HG02981 (cell line): Measurements from ENCODE around the gene DZANK1.
A peak's percentile ranks its signal among the peaks of the same experiment; 100 is the strongest.
"Not testable (repeated sequence)": the region's sequence is repeated elsewhere in the genome, so short reads cannot be mapped to it uniquely, and the experiment has no call there.

ENCODE experiments used
- ATAC-seq: cut with Tn5 transposase; IDR thresholded peaks from one replicate; pipeline ENCODE4 v1.9.1; 2021; ENCODE audit warnings: mild to moderate bottlenecking, moderate library complexity; ENCODE audit not compliant: unreplicated experiment

DZANK1 gene

GRCh38 chr20:18466894-18467730, at the start of gene DZANK1, which contains the start of gene POLR3F:
TSS of gene DZANK1 (minus strand) at chr20:18467030. CDS start at chr20:18465358, 1,672 bp downstream.
TSS of gene POLR3F (plus strand) at chr20:18467390. CDS start at chr20:18467507, 117 bp downstream.
- peak; percentile 94 for ATAC-seq

GRCh38 chr20:18515973-18516372, 49.1 kb upstream of the DZANK1 start:
- ATAC-seq = no peak

DNA sequence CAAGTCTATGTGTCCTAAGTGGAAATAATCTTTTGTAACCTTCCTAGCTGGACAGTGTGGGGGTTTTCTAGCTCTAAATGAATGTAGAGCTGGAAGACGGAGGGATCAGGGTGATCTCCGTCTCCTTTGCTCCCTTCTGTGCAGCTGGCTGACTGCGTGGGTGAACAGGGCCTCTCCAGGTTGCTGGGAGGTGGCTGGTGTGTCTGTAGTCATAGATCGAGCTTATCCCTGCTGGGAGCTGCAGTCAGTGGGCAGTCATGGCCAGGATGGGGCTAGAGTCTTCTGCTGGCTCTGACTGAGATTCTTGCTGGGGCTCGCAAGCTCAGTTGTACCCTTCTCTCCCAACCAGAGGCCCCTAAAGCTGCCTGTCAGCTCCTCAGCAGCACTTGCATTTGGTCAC, 47.3 kb upstream of the DZANK1 start:
- ATAC-seq = no peak

- no peak for ATAC-seq
Observed at GRCh38 chr20:18513208-18513607, 46.4 kb upstream of the DZANK1 start.

DNA sequence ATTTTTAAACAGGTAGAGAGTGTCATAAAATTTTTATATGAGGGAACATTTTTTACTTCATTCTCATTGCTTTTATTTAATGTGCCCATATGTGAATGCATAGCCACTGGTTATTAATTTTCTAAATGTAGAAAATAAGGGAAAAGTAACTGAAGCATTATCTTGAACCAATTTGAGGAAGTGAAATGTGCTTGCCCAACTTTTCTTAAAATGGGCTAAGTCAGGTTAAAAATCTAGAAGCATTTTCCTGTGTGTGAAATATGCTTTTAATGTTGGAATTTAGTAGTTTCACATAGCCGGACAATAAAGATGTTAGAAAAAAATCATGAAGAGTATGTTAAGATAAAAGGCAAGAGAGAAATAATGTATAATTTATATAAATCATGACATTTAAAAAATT, 44.7 kb upstream of the DZANK1 start:
- no peak for ATAC-seq

- peak; percentile 93 for ATAC-seq
Observed at GRCh38 chr20:18507218-18508191, 40.7 kb upstream of the DZANK1 start, which contains the start of gene SEC23B. TSS of gene SEC23B (plus strand) at chr20:18507940. CDS start at chr20:18510836, 2,896 bp downstream.

DNA sequence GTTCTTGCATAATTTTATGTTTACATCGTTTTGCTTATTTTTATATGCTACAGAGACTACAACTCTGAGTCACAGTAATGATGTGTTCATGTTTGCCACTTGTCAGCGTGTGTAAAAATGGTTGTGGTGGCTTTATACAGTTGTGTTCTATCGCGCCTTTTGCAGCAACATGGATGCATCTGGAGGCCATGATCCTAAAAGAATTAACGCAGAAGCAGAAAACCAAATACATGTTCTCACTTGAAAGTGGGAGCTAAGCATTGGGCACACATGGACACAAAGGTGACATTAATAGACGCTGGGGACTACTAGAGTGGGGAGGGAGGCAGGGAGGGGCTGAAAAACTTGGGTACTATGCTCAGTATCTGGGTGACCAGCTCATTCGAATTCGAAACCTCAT, 39.9 kb upstream of the DZANK1 start:
- no peak for ATAC-seq

DNA sequence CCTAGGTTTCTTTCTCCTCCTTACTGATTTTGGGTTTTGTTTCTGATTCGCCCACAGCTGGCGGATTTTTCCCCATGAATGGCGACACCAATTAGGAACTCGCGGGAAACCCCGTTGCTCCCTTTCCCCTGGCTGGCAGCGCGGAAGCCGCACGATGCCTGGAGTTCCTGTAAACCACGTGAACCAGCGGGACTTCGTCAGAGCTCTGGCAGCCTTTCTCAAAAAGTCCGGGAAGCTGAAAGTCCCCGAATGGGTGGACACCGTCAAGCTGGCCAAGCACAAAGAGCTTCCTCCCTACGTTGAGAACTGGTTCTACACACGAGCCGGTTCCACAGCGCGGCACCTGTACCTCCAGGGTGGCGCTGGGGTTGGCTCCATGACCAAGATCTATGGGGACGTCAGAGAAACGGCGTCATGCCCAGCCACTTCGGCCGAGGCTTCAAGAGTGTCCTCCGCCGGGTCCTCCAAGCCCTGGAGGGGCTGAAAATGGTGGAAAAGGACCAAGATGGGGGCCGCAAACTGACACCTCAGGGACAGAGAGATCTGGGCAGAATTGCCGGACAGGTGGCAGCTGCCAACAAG, 37.7 kb upstream of the DZANK1 start:
- no peak for ATAC-seq

GRCh38 chr20:18501672-18502071, 34.8 kb upstream of the DZANK1 start:
- ATAC-seq = not testable (repeated sequence)

GRCh38 chr20:18497603-18498002, 30.8 kb upstream of the DZANK1 start:
- no peak for ATAC-seq

- peak; percentile 99 for ATAC-seq
Observed at GRCh38 chr20:18496740-18497592, 30.1 kb upstream of the DZANK1 start, which contains the start of gene RBBP9. TSS of gene RBBP9 (minus strand) at chr20:18497225. CDS start at chr20:18497167, 58 bp downstream.

DNA sequence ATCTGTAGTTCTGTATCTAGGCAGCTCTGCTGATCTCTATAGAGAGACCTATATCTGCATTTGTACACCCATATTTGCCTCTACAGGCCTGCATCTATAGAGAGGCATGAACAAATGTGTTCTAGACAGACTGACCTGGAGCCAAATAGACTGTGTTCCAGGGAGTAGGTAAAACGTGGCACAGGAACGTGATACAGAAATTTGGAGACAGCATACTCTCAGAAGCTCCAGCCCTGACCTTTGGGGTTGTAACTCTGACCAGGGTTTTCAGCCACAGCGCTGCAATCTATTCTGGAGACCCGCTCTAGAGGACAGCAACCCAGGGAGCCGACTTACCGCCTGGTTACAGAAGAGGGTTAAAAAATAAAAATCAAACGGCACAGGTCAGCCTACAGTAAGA, 29.2 kb upstream of the DZANK1 start:
- no peak for ATAC-seq

DNA sequence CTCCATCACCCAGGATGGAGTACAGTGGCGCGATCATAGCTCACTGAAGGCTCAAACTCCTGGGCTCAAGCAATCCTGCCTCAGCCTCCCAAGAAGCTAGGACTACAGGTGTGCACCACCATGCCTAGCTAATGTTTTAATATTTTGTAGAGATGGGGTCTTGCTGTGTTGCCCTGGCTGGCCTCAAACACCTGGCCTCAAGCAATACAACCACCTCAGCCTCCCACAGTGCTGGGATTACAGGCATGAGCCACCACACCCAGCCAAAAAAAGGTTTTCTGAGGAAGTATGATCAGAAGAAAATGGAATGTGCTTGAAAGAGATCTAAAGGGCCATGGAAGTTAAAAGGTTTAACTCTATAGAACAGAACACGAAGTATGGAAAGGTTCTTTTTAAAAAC, 21.5 kb upstream of the DZANK1 start:
- no peak for ATAC-seq

- no peak for ATAC-seq
Observed at GRCh38 chr20:18481596-18481995, 14.8 kb upstream of the DZANK1 start.

DNA sequence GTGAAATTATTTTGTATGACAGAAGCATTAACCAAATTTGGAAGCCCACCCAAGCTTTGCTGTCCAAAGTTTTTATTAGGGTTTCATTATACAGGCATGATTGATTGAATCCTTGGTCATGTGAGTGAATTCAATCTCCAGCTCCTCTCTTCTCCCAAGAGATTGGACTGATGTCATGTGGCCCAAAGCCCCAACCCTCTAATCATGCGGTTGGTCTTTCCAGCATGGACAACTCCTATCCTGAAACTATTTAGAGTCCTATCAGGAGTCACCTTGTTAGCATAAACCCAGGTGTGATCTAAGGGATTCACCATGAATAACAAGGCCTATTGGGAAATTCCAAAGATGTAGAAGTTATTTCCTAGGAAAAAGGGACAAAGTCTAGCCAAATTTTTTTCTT, 11.0 kb upstream of the DZANK1 start:
- no peak for ATAC-seq

- no peak for ATAC-seq
Observed at GRCh38 chr20:18477218-18477617, 10.4 kb upstream of the DZANK1 start.

DNA sequence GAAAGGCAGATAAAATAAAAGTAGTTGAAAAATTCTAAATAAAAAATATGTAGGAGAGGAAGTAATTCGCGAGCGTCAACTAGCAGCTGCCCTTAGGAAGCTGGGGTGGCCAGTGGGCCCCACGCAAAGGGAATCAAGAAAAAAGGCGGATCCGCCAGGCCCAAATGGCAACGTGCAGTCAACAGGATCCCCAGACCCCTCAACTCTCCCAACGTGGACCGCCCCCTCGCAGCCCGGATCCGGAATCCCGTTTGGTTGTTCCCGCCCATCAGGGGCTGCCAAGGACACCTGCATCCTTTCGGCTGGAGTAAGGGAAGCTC, 296 bp downstream of the DZANK1 start:
- ATAC-seq = peak; percentile 10

GRCh38 chr20:18465536-18466200, 1.2 kb downstream of the DZANK1 start:
- peak; percentile 39 for ATAC-seq

DNA sequence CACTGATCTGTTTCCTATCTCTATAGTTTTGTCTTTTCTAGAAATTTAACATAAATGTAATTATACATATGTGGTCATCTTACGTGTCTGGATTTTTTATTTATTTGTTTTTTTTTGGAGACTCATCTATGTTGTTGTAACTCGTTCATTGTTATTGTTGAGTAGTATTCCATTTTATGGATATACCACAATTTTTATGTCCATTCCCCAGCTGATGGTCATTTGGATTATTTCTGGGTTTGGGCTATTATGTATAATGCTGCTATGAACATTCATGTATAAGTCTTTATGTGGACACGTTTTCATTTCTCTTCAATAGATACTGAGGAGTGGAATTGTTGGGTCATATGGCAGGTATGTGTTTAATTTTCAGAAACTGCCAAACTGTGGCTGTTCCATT, 10.2 kb downstream of the DZANK1 start:
- no peak for ATAC-seq

GRCh38 chr20:18443886-18444285, 22.9 kb downstream of the DZANK1 start:
- ATAC-seq = no peak
